Hepatocyte (in vitro differentiated cells): ENCODE results near the gene OCA2.

Experiments
- EZH2 ChIP-seq: fragments of 200-600 bp; sonication (generic); IDR thresholded peaks from 2 replicates; pipeline ENCODE4 v1.6.1; 2016; ENCODE audit warnings: antibody characterized with exemption, mild to moderate bottlenecking, borderline replicate concordance
- TF ChIP-seq, protein P1 (sequence below): fragments of 200-600 bp; sonication (generic); IDR thresholded peaks from 2 replicates; pipeline ENCODE4 v1.5.1; 2016; ENCODE audit warnings: antibody characterized with exemption, mild to moderate bottlenecking; ENCODE audit not compliant: poor library complexity

DNA sequence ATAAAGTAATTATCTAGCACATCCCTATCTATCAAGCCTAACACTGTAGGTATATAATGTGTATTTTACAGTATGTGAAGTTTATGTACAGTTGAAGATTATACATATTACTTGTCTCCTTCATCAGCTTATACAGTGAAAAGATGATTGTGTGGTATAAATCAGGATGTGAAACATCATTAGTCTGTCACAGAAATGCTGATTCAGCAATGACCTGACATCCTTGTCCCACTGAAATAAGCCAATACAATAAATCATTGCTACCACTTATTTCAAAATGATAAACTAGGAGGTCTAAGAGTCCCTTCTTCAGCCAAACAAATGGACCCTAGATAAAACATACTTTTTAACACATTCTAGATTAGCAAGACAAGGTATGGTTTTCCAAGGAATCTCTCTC lies 225.3 kb downstream of the OCA2 start:
- no peak for TF ChIP-seq EZH2
- TF ChIP-seq, protein P1, sequence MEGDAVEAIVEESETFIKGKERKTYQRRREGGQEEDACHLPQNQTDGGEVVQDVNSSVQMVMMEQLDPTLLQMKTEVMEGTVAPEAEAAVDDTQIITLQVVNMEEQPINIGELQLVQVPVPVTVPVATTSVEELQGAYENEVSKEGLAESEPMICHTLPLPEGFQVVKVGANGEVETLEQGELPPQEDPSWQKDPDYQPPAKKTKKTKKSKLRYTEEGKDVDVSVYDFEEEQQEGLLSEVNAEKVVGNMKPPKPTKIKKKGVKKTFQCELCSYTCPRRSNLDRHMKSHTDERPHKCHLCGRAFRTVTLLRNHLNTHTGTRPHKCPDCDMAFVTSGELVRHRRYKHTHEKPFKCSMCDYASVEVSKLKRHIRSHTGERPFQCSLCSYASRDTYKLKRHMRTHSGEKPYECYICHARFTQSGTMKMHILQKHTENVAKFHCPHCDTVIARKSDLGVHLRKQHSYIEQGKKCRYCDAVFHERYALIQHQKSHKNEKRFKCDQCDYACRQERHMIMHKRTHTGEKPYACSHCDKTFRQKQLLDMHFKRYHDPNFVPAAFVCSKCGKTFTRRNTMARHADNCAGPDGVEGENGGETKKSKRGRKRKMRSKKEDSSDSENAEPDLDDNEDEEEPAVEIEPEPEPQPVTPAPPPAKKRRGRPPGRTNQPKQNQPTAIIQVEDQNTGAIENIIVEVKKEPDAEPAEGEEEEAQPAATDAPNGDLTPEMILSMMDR: no peak
